Tibial artery (tissue), 4 donors: ENCODE results near the gene BABAM2.
"Not testable (repeated sequence)": the region's sequence is repeated elsewhere in the genome, so short reads cannot be mapped to it uniquely, and the experiment has no call there.

Experiments used
- DNase-seq, 2 donors: peaks; one replicate each; pipeline ENCODE4 v3.0.0-alpha.2; 2019
- H3K27ac ChIP-seq, 2 donors: fragments of 200-600 bp; sonication (generic) in 1 of 2; 1 replicate in 1 of 2; 2 replicates in 1 of 2; pipeline ENCODE4 v1.5.1; 2018 to 2019; ENCODE audit warnings: mild to moderate bottlenecking in 1 of 2
- H3K27me3 ChIP-seq, 2 donors: fragments of 200-600 bp; sonication (generic) in 1 of 2; one replicate each; pipeline versions ENCODE4 v1.5.1 to v1.6.0; 2016 to 2019
- H3K36me3 ChIP-seq, 3 donors: fragments of 200-600 bp; sonication (generic) in 2 of 3; one replicate each; pipeline ENCODE4 v1.5.1; 2016 to 2019; ENCODE audit warnings: mild to moderate bottlenecking in 2 of 3
- H3K4me1 ChIP-seq, 4 donors: fragments of 200-600 bp; sonication (generic) in 2 of 4; 1 replicate in 3 of 4; 2 replicates in 1 of 4; pipeline ENCODE4 v1.5.1; 2016 to 2019
- H3K4me3 ChIP-seq, 2 donors: fragments of 200-600 bp; sonication (generic) in 1 of 2; 1 replicate in 1 of 2; 2 replicates in 1 of 2; pipeline ENCODE4 v1.5.1; 2018 to 2019; ENCODE audit warnings: mild to moderate bottlenecking in 2 of 2
- H3K9me3 ChIP-seq, 3 donors: fragments of 200-600 bp; sonication (generic) in 1 of 3; one replicate each; pipeline ENCODE4 v1.5.1; 2016 to 2019
- CTCF ChIP-seq, 2 experiments: fragments of 200-600 bp in 1 of 2; fragments of 450-650 bp in 1 of 2; IDR thresholded peaks; one replicate each; pipeline ENCODE4 v1.5.1; 2017 to 2019; ENCODE audit warnings: antibody characterized with exemption in 2 of 2, mild to moderate bottlenecking in 1 of 2, moderate library complexity in 1 of 2
- intact Hi-C: fragments of 100-400 bp; cut with DNase I; formaldehyde crosslinking; loops from one replicate; pipeline ENCODE4 v1.15.0; 2023; ENCODE audit warnings: low total_unique reads

BABAM2 gene

GRCh38 chr2:27856956-27857355 lies 33.6 kb upstream of the BABAM2 start:
- intact Hi-C loops = no loop called here
- Histone ChIP-seq H3K4me1 (peaks cover 0 to 12% (median 0%) of the 10 kb centered on the region in 4 donors), H3K27me3 (no peaks in the 10 kb centered on the region), H3K9me3 (no peaks in the 10 kb centered on the region), H3K4me3 (no peak overlapping the region), H3K36me3 (no peaks in the 10 kb centered on the region), H3K27ac (no peak overlapping the region)
- TF ChIP-seq CTCF (IDR thresholded peaks at IDR 0.05) = no peak
- no peak for DNase-seq

DNA sequence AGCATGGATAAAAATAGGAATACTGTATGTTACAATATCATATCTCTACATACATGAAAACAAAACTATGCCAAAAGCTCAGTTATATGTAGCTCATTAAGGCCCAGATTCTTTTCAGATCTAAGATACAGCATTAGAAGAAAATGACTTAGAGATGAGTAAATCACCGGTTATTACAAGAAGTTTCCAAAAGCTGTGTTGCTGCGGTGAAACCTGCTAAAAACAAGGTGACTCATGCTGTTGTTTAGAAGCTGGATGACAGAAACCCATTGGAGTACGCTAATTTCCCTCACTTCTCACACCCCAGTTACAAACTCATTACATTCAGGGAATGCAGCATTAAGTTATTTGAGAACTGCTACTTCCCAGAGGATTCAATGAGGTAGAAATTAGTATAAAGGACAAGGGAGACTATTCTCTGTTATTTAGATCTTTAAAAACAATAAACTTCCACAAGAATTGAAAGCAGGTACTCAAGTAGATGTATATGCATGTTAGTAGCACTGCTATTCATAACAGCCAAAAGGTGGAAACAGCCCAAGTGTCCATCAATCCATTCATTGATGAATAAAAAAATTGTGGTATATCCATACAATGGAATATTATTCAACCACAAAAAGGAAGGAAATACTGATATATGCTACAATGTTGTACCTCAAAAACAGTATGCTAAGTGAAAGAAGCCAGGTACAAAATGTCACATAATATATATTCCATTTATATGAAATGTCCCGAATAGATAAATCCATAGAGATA lies 32.9 kb upstream of the BABAM2 start:
- H3K4me3 ChIP-seq = no peak overlapping the region
- no peak overlapping the region for H3K27ac ChIP-seq
- H3K27me3 ChIP-seq = no peaks in the 10 kb centered on the region
- no peaks in the 10 kb centered on the region for H3K9me3 ChIP-seq
- no peak for DNase-seq
- H3K4me1 ChIP-seq = peaks cover 0 to 12% (median 0%) of the 10 kb centered on the region in 4 donors
- no peak for TF ChIP-seq CTCF (IDR thresholded peaks at IDR 0.05)
- intact Hi-C loops = no loop called here
- H3K36me3 ChIP-seq = no peaks in the 10 kb centered on the region

GRCh38 chr2:27860111-27860510 lies 30.4 kb upstream of the BABAM2 start:
- no peak overlapping the region for H3K4me3 ChIP-seq

GRCh38 chr2:27863146-27863545 lies 27.4 kb upstream of the BABAM2 start:
- H3K27ac ChIP-seq = no peak overlapping the region
- H3K9me3 ChIP-seq = no peaks in the 10 kb centered on the region
- intact Hi-C loops = no loop called here
- no peaks in the 10 kb centered on the region for H3K27me3 ChIP-seq
- no peak for DNase-seq
- no peaks in the 10 kb centered on the region for H3K36me3 ChIP-seq
- no peak for TF ChIP-seq CTCF (IDR thresholded peaks at IDR 0.05)
- no peaks in the 10 kb centered on the region for H3K4me1 ChIP-seq
- no peak overlapping the region for H3K4me3 ChIP-seq

More at GRCh38 chr2:27860111-27860510, 30.4 kb upstream of the BABAM2 start:
- intact Hi-C loops = no loop called here
- TF ChIP-seq CTCF (IDR thresholded peaks at IDR 0.05) = no peak
- Histone ChIP-seq H3K36me3 (no peaks in the 10 kb centered on the region), H3K27ac (no peak overlapping the region), H3K9me3 (no peaks in the 10 kb centered on the region), H3K4me1 (peaks cover 0 to 12% (median 0%) of the 10 kb centered on the region in 4 donors), H3K27me3 (no peaks in the 10 kb centered on the region)
- no peak for DNase-seq

DNA sequence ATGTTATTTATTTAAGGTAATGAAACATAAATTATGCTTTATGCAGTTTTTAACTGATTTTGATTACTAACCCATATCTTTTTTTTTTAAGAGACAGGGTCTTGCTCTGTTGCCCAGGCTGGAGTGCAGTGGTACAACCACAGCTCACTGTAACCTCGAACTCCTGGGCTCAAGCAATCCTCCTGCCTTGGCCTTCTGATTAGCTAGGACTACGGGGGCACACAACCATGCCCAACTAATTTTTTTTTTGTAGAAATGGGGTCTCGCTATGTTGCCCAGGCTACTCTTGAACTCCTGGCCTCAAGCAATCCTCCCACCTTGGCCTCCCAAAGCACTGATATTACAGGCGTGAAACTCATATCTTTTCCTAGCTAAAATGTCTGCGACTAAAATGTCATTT lies 26.6 kb upstream of the BABAM2 start:
- H3K4me1 ChIP-seq, intact Hi-C loops, H3K36me3 ChIP-seq, H3K27ac ChIP-seq, H3K4me3 ChIP-seq, H3K27me3 ChIP-seq, H3K9me3 ChIP-seq, DNase-seq: not testable (repeated sequence)

- Histone ChIP-seq H3K4me1 (no peaks in the 10 kb centered on the region), H3K27me3 (no peaks in the 10 kb centered on the region), H3K27ac (no peak overlapping the region), H3K4me3 (no peak overlapping the region), H3K9me3 (no peaks in the 10 kb centered on the region), H3K36me3 (no peaks in the 10 kb centered on the region)
- no peak for TF ChIP-seq CTCF (IDR thresholded peaks at IDR 0.05)
- no peak for DNase-seq
- intact Hi-C loops = no loop called here
These were observed 24.3 kb upstream of the BABAM2 start for GRCh38 chr2:27866237-27866636.
